Right ventricle myocardium inferior (tissue), 1 donor: ENCODE results near the gene UBE3B. TPM values are rescaled to one million over a fixed set of nuclear protein-coding genes. Genes with fewer than 3 reads are reported as not detected.
"Not testable (repeated sequence)": the region's sequence is repeated elsewhere in the genome, so short reads cannot be mapped to it uniquely, and the experiment has no call there.

Experiments
- ATAC-seq: fragments of 200-7000 bp; cut with Tn5 transposase; one replicate; pipeline ENCODE4 v1.9.1; 2020; ENCODE audit warnings: mild to moderate bottlenecking, moderate library complexity
- DNase-seq: peaks from one replicate; pipeline ENCODE4 v3.0.0; 2021; ENCODE audit errors: missing footprints
- intact Hi-C: fragments of 100-400 bp; cut with DNase I; formaldehyde crosslinking; loops from one replicate; pipeline ENCODE4 v1.11.0; 2022
- total RNA-seq: library from RNA; stranded (reverse); fragmentation: NEBNext Ultra II Directional; extraction: Animal tissue kit (Norgen Biotek cat#: 25700); gene quantifications from one replicate; pipeline ENCODE4 v1.2.1, GENCODE V29; 2021
- donor health status: DM: no; HTN: yes; CAD: no; lungs with severe emphysema.

Gene UBE3B
- total RNA-seq, 1 donor from 2014 or later, result 56.1 TPM

GRCh38 chr12:109464642-109465351 lies 12.6 kb upstream of the UBE3B start:
- intact Hi-C loops, result no loop called here
- no peak for ATAC-seq
- DNase-seq, result no peak

- no peak for DNase-seq
- intact Hi-C loops, result no loop called here
- ATAC-seq, result no peak
These were observed 11.1 kb upstream of the UBE3B start for GRCh38 chr12:109466305-109466704.

- DNase-seq (no peak), ATAC-seq (no peak)
- intact Hi-C loops, result no loop called here
These were observed 10.6 kb upstream of the UBE3B start for GRCh38 chr12:109466821-109467220.

DNA sequence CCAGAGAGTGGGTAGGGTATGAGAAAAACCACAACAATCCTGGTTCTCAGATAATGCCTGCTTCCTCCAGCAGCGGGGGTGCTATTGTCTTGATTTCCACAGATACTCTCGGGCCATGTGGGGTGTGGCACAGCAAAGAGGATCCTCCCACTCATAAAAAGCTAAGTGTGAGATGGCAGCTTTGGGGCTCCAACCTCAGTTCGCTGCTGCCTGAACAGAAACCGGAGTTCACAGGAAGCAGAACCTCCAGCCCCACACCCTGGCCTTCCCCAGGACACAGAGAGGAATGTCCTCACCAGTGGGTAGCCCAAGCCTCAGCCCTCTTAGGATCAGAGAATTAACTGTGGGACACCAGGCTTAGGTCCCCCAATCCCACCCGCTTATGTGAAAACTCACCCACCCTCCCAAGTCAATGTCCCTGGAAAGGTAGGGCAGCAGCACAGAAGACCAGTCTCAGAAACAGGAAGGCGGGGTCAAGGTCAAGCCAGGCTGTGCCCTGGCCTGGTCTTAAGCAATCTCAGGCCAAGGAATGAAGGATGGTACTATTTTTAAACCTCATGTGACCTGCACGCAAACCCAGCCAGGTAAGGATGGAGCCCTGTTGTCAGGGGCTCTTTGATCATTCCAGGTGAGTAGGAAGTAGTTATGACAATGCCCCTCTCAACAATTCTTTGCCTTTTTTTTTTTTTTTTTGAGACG lies 9.3 kb upstream of the UBE3B start:
- no peak for ATAC-seq
- DNase-seq, result no peak
- intact Hi-C loops, result no loop called here

DNA sequence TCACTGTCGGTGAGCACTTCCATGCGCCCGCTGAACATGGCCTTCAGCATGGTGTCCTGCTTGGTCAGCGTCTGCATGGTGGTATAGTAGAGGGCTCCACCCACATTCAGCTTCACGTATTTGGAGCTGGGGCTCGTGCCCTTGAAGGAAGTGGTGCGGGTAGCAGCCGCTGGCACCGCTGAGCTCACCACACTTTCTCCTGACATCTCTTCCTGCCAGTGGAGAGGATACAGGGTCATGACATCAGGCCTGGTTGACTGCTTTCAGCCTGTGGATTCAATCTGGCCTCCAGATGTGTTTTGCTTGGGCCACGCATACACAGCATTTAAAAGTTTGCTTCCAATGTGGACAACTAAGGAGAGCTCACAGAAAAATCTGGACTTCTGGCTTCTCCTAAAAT lies 7.9 kb upstream of the UBE3B start:
- DNase-seq (no peak), ATAC-seq (no peak)
- intact Hi-C loops, result no loop called here

- intact Hi-C loops, result no loop called here
- DNase-seq (no peak), ATAC-seq (no peak)
These were observed 4.4 kb upstream of the UBE3B start for GRCh38 chr12:109473006-109473405.

DNA sequence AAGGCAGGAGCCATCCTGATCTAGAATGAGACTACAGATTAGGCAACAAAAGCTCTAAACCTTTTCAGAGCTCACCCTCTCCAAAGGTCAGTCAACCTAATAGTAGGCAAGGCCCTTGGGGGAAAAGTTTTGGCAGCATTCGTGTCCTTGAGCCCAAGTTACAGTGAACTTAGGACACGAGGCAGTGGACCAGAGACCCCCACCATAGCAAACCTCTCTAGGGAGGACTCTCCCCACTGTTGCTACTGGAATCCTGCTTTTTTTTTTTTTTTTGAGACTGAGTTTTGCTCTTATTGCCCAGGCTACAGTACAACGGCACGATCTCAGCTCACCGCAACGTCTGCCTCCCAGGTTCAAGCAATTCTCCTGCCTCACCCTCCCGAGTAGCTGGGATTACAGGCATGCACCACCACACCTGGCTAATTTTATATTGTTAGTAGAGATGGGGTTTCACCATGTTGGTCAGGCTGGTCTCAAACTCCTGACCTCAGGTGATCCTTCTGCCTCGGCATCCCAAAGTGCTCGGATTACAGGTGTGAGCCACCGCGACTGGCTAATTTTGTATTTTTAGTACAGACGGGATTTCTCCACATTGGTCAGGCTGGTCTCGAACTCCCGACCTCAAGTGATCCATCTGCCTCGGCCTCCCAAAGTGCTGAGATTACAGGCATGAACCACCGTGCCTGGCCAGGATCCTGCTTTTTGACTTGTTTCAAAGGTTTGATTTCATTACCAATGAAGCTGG lies 3.7 kb upstream of the UBE3B start:
- ATAC-seq, intact Hi-C loops, DNase-seq: not testable (repeated sequence)

GRCh38 chr12:109475121-109475520 lies 2.3 kb upstream of the UBE3B start:
- DNase-seq, result no peak
- intact Hi-C loops, result no loop called here
- ATAC-seq, result no peak

- intact Hi-C loops, result loop anchor here (2.0 kb wide), 1 partner anchor 43 kb away; no protein-coding TSS in a partner anchor
- no peak for ATAC-seq
- no peak for DNase-seq
These were observed 1.2 kb upstream of the UBE3B start for GRCh38 chr12:109475993-109476806.

GRCh38 chr12:109476807-109477184 lies 638 bp upstream of the UBE3B start:
- intact Hi-C loops, result loop anchor here (2.0 kb wide), 1 partner anchor 44 kb away; no protein-coding TSS in a partner anchor
- ATAC-seq (no peak), DNase-seq (no peak)

GRCh38 chr12:109477963-109478315 lies 505 bp downstream of the UBE3B start:
- intact Hi-C loops, result loop anchor here (2.0 kb wide), 1 partner anchor 45 kb away; no protein-coding TSS in a partner anchor
- ATAC-seq (no peak), DNase-seq (no peak)

- intact Hi-C loops, result no loop called here
- ATAC-seq (no peak), DNase-seq (no peak)
These were observed 2.3 kb downstream of the UBE3B start for GRCh38 chr12:109479761-109480160.

- DNase-seq (no peak), ATAC-seq (no peak)
- intact Hi-C loops, result no loop called here
These were observed 2.9 kb downstream of the UBE3B start for GRCh38 chr12:109480356-109480755.

- intact Hi-C loops, result no loop called here
- ATAC-seq (no peak), DNase-seq (no peak)
These were observed 4.4 kb downstream of the UBE3B start for GRCh38 chr12:109481863-109482262.

- ATAC-seq (no peak), DNase-seq (no peak)
- intact Hi-C loops, result no loop called here
These were observed 5.1 kb downstream of the UBE3B start for GRCh38 chr12:109482491-109482890.

GRCh38 chr12:109482894-109483293 lies 5.5 kb downstream of the UBE3B start:
- no peak for DNase-seq
- intact Hi-C loops, result no loop called here
- no peak for ATAC-seq

DNA sequence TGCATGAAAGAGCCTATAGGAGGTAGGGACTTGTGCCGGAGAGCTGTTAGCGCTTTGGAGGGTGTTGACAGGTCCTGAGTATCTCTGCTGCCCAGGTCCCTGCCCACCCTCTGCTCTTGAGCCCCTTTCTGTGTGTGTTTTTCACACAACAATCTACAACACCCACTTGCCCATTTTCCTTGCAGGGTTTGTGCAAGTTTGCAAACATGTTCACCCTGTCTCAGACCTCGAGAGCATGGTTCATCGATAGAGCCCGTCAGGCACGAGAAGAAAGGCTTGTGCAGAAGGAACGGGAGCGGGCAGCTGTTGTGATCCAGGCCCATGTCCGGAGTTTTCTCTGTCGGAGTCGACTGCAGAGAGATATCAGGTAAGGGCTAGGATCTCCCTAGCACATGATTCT lies 5.9 kb downstream of the UBE3B start:
- DNase-seq (no peak), ATAC-seq (no peak)
- intact Hi-C loops, result no loop called here

DNA sequence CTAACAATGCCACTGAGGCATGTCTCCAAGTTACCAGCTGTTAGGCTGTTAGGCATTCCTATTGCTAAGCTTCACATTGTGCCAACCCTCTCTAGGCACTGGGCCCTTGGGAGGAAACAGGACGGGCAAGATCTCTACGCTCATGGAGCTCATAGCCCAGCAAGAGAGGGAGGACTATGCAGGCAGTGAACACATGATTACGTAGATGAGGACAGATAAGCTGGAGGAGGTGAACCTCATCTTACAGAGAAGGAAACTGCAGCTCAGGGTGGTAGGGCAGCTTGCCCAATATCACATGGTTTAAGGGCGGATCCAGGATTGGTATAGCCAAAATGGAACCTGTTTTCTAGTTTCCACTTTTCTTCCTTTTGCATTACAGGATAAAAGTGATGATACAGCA lies 7.8 kb downstream of the UBE3B start:
- intact Hi-C loops, result no loop called here
- no peak for ATAC-seq
- DNase-seq, result no peak
